IMR-90 (cell line): Measurements from ENCODE around the gene MIER3. TPM values are rescaled to one million over a fixed set of nuclear protein-coding genes. Genes with fewer than 3 reads are reported as not detected.

Experiments
- ATAC-seq: fragments of 200-7000 bp; cut with Tn5 transposase; 2 replicates; pipeline ENCODE4 v1.9.1; 2020; ENCODE audit warnings: low read depth, mild to moderate bottlenecking, moderate library complexity
- BruUV-seq: library from RNA; stranded (reverse); fragments of 400-500 nt; replicated peaks from 2 replicates; lab custom pipeline; 2021; lab: Mats Ljungman, UMichigan
- CTCF ChIA-PET: fragments of 300-600 bp; formaldehyde crosslinking; extraction: SDS; loops from one replicate; lab custom pipeline; 2021; ENCODE audit warnings: antibody characterized with exemption; lab: Yijun Ruan, JAX
- POLR2A ChIA-PET: fragments of 300-600 bp; sonication (Branson Sonifier 250); formaldehyde crosslinking; loops from one replicate; lab custom pipeline; 2022; ENCODE audit warnings: antibody characterized with exemption; ENCODE audit not compliant: unreplicated experiment; lab: Charles Lee
- DNase-seq: peaks from one replicate; pipeline ENCODE4 v3.0.0; 2013
- H2AFZ ChIP-seq: replicated peaks from 2 replicates; pipeline ENCODE3; 2013; ENCODE audit warnings: low read length, mild to moderate bottlenecking; ENCODE audit not compliant: poor library complexity
- H2AK5ac ChIP-seq: 2 replicates; pipeline ENCODE4 v1.6.1; 2013; ENCODE audit warnings: low read depth, low read length, inconsistent platforms
- H2AK9ac ChIP-seq: replicated peaks from 2 replicates; pipeline ENCODE3; 2013; ENCODE audit warnings: mild to moderate bottlenecking, low read depth, low read length, moderate library complexity; ENCODE audit not compliant: poor library complexity
- H2BK120ac ChIP-seq: 2 replicates; pipeline ENCODE4 v1.6.1; 2013; ENCODE audit warnings: low read depth, low read length, inconsistent platforms
- H2BK15ac ChIP-seq: 3 replicates; pipeline ENCODE4 v1.6.1; 2013; ENCODE audit warnings: low read depth, low read length, inconsistent platforms
- H2BK20ac ChIP-seq: 2 replicates; pipeline ENCODE4 v1.6.1; 2013; ENCODE audit warnings: low read depth, mild to moderate bottlenecking, inconsistent platforms, low read length, moderate library complexity
- H2BK5ac ChIP-seq: 2 replicates; pipeline ENCODE4 v1.6.1; 2013; ENCODE audit warnings: mild to moderate bottlenecking, low read depth, low read length, inconsistent platforms; ENCODE audit not compliant: poor library complexity, severe bottlenecking
- H3K14ac ChIP-seq: replicated peaks from 2 replicates; pipeline ENCODE4 v1.6.1; 2013; ENCODE audit warnings: low read depth, low read length, inconsistent platforms
- H3K18ac ChIP-seq: 2 replicates; pipeline ENCODE4 v1.6.1; 2013; ENCODE audit warnings: low read depth, low read length, control low read depth
- H3K23ac ChIP-seq: 2 replicates; pipeline ENCODE4 v1.6.1; 2013; ENCODE audit warnings: low read depth, low read length, inconsistent platforms
- H3K27ac ChIP-seq: 2 replicates; pipeline ENCODE4 v1.5.1; 2013; ENCODE audit warnings: mild to moderate bottlenecking, control low read depth, low read length; ENCODE audit not compliant: insufficient read depth
- H3K27me3 ChIP-seq: 2 replicates; pipeline ENCODE4 v1.6.1; 2013; ENCODE audit warnings: low read length; ENCODE audit not compliant: control insufficient read depth, insufficient read depth
- H3K36me3 ChIP-seq: 2 replicates; pipeline ENCODE4 v1.6.1; 2013; ENCODE audit warnings: low read length, mixed read lengths; ENCODE audit not compliant: control insufficient read depth, insufficient read depth
- H3K4ac ChIP-seq: 2 replicates; pipeline ENCODE4 v1.6.1; 2013; ENCODE audit warnings: low read depth, low read length, inconsistent platforms
- H3K4me1 ChIP-seq: 2 replicates; pipeline ENCODE4 v1.6.1; 2013; ENCODE audit warnings: low read length, mixed read lengths; ENCODE audit not compliant: control insufficient read depth, insufficient read depth
- H3K4me2 ChIP-seq: 2 replicates; pipeline ENCODE4 v1.6.1; 2013; ENCODE audit warnings: low read depth, mild to moderate bottlenecking, control low read depth, low read length, moderate library complexity
- H3K4me3 ChIP-seq: 2 replicates; pipeline ENCODE4 v1.5.1; 2013; ENCODE audit warnings: low read depth, mild to moderate bottlenecking, control low read depth, low read length, moderate library complexity; ENCODE audit not compliant: insufficient read depth
- H3K56ac ChIP-seq: 2 replicates; pipeline ENCODE4 v1.6.1; 2013; ENCODE audit warnings: low read length, inconsistent platforms; ENCODE audit not compliant: insufficient read depth; ENCODE audit errors: extremely low read depth
- H3K79me1 ChIP-seq, 2 experiments: 2 replicates each; pipeline ENCODE4 v1.6.1; 2013; ENCODE audit warnings: low read length in 2 of 2, inconsistent platforms in 1 of 2, low read depth in 1 of 2
- H3K9ac ChIP-seq: 2 replicates; pipeline ENCODE4 v1.6.1; 2013; ENCODE audit warnings: low read depth, low read length, control low read depth
- H3K9me1 ChIP-seq: 2 replicates; pipeline ENCODE4 v1.6.1; 2013; ENCODE audit warnings: low read length, inconsistent platforms; ENCODE audit not compliant: insufficient read depth
- H3K9me3 ChIP-seq: 2 replicates; pipeline ENCODE4 v1.6.1; 2013; ENCODE audit warnings: low read length; ENCODE audit not compliant: control insufficient read depth, insufficient read depth
- H4K20me1 ChIP-seq: 2 replicates; pipeline ENCODE4 v1.6.1; 2013; ENCODE audit warnings: low read length, inconsistent platforms; ENCODE audit not compliant: insufficient read depth
- H4K5ac ChIP-seq: 2 replicates; pipeline ENCODE4 v1.6.1; 2013; ENCODE audit warnings: mild to moderate bottlenecking, low read depth, low read length, control low read depth
- H4K8ac ChIP-seq, 2 experiments: 2 replicates each; pipeline ENCODE4 v1.6.1; 2013; ENCODE audit warnings: low read depth in 2 of 2, low read length in 2 of 2, control low read depth in 1 of 2, inconsistent platforms in 1 of 2
- H4K91ac ChIP-seq: 2 replicates; pipeline ENCODE4 v1.6.1; 2013; ENCODE audit warnings: low read depth, low read length, inconsistent platforms; ENCODE audit not compliant: insufficient read depth
- BHLHE40 ChIP-seq: fragments of 150-350 bp; IDR thresholded peaks from 2 replicates; pipeline ENCODE4 v1.6.1; 2016; ENCODE audit warnings: mild to moderate bottlenecking, low read depth, low read length
- CEBPB ChIP-seq: IDR thresholded peaks from 2 replicates; pipeline ENCODE4 v1.6.1; 2012; ENCODE audit warnings: low read depth, low read length, improper control_type of control experiment
- CHD1 ChIP-seq: IDR thresholded peaks from 2 replicates; pipeline ENCODE4 v1.6.1; 2012; ENCODE audit warnings: low read depth, low read length, improper control_type of control experiment
- CTCF ChIP-seq: conservative IDR thresholded peaks from 2 replicates; pipeline ENCODE4 v1.5.1; 2012; ENCODE audit warnings: mild to moderate bottlenecking, low read depth, low read length, improper control_type of control experiment
- FOS ChIP-seq: fragments of 150-350 bp; IDR thresholded peaks from 2 replicates; pipeline ENCODE4 v1.6.1; 2016; ENCODE audit warnings: low read depth, low read length
- MAFK ChIP-seq: IDR thresholded peaks from 2 replicates; pipeline ENCODE4 v1.6.1; 2012; ENCODE audit warnings: low read depth, low read length, improper control_type of control experiment
- MAZ ChIP-seq: IDR thresholded peaks from 2 replicates; pipeline ENCODE4 v1.6.1; 2012; ENCODE audit warnings: low read depth, mild to moderate bottlenecking, low read length, improper control_type of control experiment, moderate library complexity, borderline replicate concordance
- MXI1 ChIP-seq: IDR thresholded peaks from 2 replicates; pipeline ENCODE4 v1.6.1; 2012; ENCODE audit warnings: low read depth, mild to moderate bottlenecking, low read length, moderate library complexity, borderline replicate concordance
- NFE2L2 ChIP-seq: fragments of 150-350 bp; IDR thresholded peaks from 2 replicates; pipeline ENCODE4 v1.6.1; 2016; ENCODE audit warnings: low read depth, mild to moderate bottlenecking, low read length
- POLR2A ChIP-seq: IDR thresholded peaks from 2 replicates; pipeline ENCODE4 v1.6.1; 2012; ENCODE audit warnings: mild to moderate bottlenecking, low read depth, low read length
- RAD21 ChIP-seq: IDR thresholded peaks from 2 replicates; pipeline ENCODE4 v1.6.1; 2012; ENCODE audit warnings: low read length, improper control_type of control experiment
- RCOR1 ChIP-seq: IDR thresholded peaks from 2 replicates; pipeline ENCODE4 v1.6.1; 2012; ENCODE audit warnings: mild to moderate bottlenecking, low read length, improper control_type of control experiment; ENCODE audit not compliant: insufficient replicate concordance
- RFX5 ChIP-seq: IDR thresholded peaks from 2 replicates; pipeline ENCODE4 v1.8.0; 2012; ENCODE audit warnings: low read depth, mild to moderate bottlenecking, low read length, moderate library complexity
- WGBS, 2 experiments: methylation state at CpG; one replicate each; pipeline versions ENCODE4 v1.1.5 to v1.1.7; 2013; ENCODE audit warnings: missing lambda C conversion rate in 2 of 2; ENCODE audit not compliant: insufficient read length in 1 of 2; ENCODE audit errors: extremely low coverage in 2 of 2; 5-methylcytosine and 5-hydroxymethylcytosine counted together
- dilution Hi-C: fragments of 300-500 bp; cut with HindIII; formaldehyde crosslinking; loops from one replicate; pipeline ENCODE4 v1.14.3; 2018; ENCODE audit warnings: low sequenced_read_pairs; ENCODE audit not compliant: unreplicated experiment
- in situ Hi-C: fragments of 300-500 bp; cut with MboI; formaldehyde crosslinking; loops from 3 replicates; pipeline ENCODE4 v1.14.3; 2019; ENCODE audit warnings: low sequenced_read_pairs, inconsistent platforms, mixed read lengths
- intact Hi-C: fragments of 100-400 bp; cut with micrococcal nuclease; formaldehyde crosslinking; loops from 2 replicates; pipeline ENCODE4 v1.10.0; 2022
- polyA plus RNA-seq, 3 experiments: library from polyadenylated mRNA; depleted of rRNA; stranded (reverse); fragments of >200 nt; gene quantifications; 2 replicates each; pipeline ENCODE4 v1.2.3, GENCODE V29; 2012; ENCODE audit warnings: low replicate concordance in 1 of 3
- total RNA-seq: library from RNA; depleted of rRNA; stranded (reverse); fragments of >200 nt; gene quantifications from 2 replicates; pipeline ENCODE4 v1.2.3, GENCODE V29; 2012

MIER3 gene
- total and polyA plus RNA-seq, 2 of the 4 experiments (the other 2 are of a cell fraction): 6.4 to 22.9 TPM

- Histone ChIP-seq H3K27me3 (peaks cover 27% of the 10 kb centered on the region), H3K4me1 (no peaks in the 10 kb centered on the region), H2AK5ac (no peak overlapping the region), H3K14ac (no peak overlapping the region), H2BK15ac (no peak overlapping the region), H4K8ac (no peak overlapping the region), H4K5ac (no peak overlapping the region), H3K4ac (no peak overlapping the region), H3K18ac (no peak overlapping the region), H3K4me3 (no peak overlapping the region), H3K9me3 (no peaks in the 10 kb centered on the region), H2AFZ (no peak overlapping the region), H3K56ac (no peak overlapping the region), H3K27ac (no peak overlapping the region), H4K91ac (no peak overlapping the region), H4K20me1 (no peaks in the 10 kb centered on the region), H2BK5ac (no peak overlapping the region), H3K9me1 (no peaks in the 10 kb centered on the region), H3K9ac (no peak overlapping the region), H2BK20ac (no peak overlapping the region), H2AK9ac (no peak overlapping the region), H2BK120ac (no peak overlapping the region), H3K36me3 (no peaks in the 10 kb centered on the region), H3K23ac (no peak overlapping the region), H3K4me2 (no peak overlapping the region), H3K79me1 (no peaks in the 10 kb centered on the region)
- intact Hi-C loops (no loop called here), in situ Hi-C loops (no loop called here), dilution Hi-C loops (no loop called here)
- ChIA-PET CTCF (no interaction called here), POLR2A (no interaction called here)
- ATAC-seq (no peak), DNase-seq (no peak)
- WGBS, 2 experiments: no CpG with 5 or more reads among the region's 2 CpGs
- TF ChIP-seq RFX5 (no peak), MAZ (no peak), MAFK (no peak), NFE2L2 (no peak), POLR2A (no peak), CEBPB (no peak), RCOR1 (no peak), CHD1 (no peak), RAD21 (no peak), CTCF (no peak), FOS (no peak), BHLHE40 (no peak), MXI1 (no peak)
- BruUV-seq: no TSS peak
Observed at GRCh38 chr5:56977822-56978221, 25.9 kb upstream of the MIER3 start.
